CD8-positive, alpha-beta memory T cell (primary cell): ENCODE measurements around the gene TBCE. TPM values are rescaled to one million over a fixed set of nuclear protein-coding genes. Genes with fewer than 3 reads are reported as not detected.
A peak's percentile ranks its signal among the peaks of the same experiment; 100 is the strongest.

ENCODE experiments used
- CTCF ChIA-PET: fragments of 350-600 bp; sonication (Branson Sonifier 250); formaldehyde crosslinking; loops from one replicate; lab custom pipeline; 2021; ENCODE audit warnings: antibody characterized with exemption; lab: Charles Lee
- POLR2A ChIA-PET: fragments of 350-600 bp; sonication (Branson Sonifier 250); formaldehyde crosslinking; loops from one replicate; lab custom pipeline; 2021; ENCODE audit warnings: antibody characterized with exemption; lab: Charles Lee
- DNase-seq, 5 donors: peaks; one replicate each; pipeline versions ENCODE4 v3.0.0 to v3.0.0-alpha.2; 2020 to 2022; ENCODE audit warnings: mixed read lengths in 1 of 5
- H3K27ac ChIP-seq: one replicate; pipeline ENCODE4 v1.7.0; 2013; ENCODE audit warnings: low read depth, mild to moderate bottlenecking, low read length, moderate library complexity
- H3K27me3 ChIP-seq: 2 replicates; pipeline ENCODE4 v1.7.0; 2013; ENCODE audit warnings: low read length, mild to moderate bottlenecking; ENCODE audit not compliant: insufficient read depth, poor library complexity, severe bottlenecking
- H3K36me3 ChIP-seq: 2 replicates; pipeline ENCODE4 v1.7.0; 2013; ENCODE audit warnings: mild to moderate bottlenecking, low read length, moderate library complexity; ENCODE audit not compliant: insufficient read depth
- H3K4me1 ChIP-seq: 2 replicates; pipeline ENCODE4 v1.7.0; 2013; ENCODE audit warnings: mild to moderate bottlenecking, low read length, moderate library complexity; ENCODE audit not compliant: insufficient read depth
- H3K4me3 ChIP-seq: 2 replicates; pipeline ENCODE4 v1.7.0; 2013; ENCODE audit warnings: mild to moderate bottlenecking, low read length
- H3K9me3 ChIP-seq: 2 replicates; pipeline ENCODE4 v1.7.0; 2013; ENCODE audit warnings: mild to moderate bottlenecking, low read length
- H3K27ac Mint-ChIP-seq, 8 donors: one replicate each; pipeline ENCODE4 v1.8.0; 2020 to 2021; ENCODE audit warnings: mixed read lengths in 8 of 8, mild to moderate bottlenecking in 6 of 8, inconsistent platforms in 3 of 8, moderate library complexity in 3 of 8
- H3K27me3 Mint-ChIP-seq, 2 donors: one replicate each; pipeline ENCODE4 v1.8.0; 2020 to 2021; ENCODE audit warnings: mixed read lengths in 2 of 2, mild to moderate bottlenecking in 1 of 2, moderate library complexity in 1 of 2
- H3K36me3 Mint-ChIP-seq, 3 donors: one replicate each; pipeline ENCODE4 v1.8.0; 2020 to 2021; ENCODE audit warnings: mixed read lengths in 3 of 3, inconsistent platforms in 1 of 3, mild to moderate bottlenecking in 1 of 3
- H3K4me1 Mint-ChIP-seq, 3 donors: one replicate each; pipeline ENCODE4 v1.8.0; 2020 to 2021; ENCODE audit warnings: mixed read lengths in 3 of 3, inconsistent platforms in 1 of 3, mild to moderate bottlenecking in 1 of 3
- H3K4me3 Mint-ChIP-seq, 7 donors: one replicate each; pipeline ENCODE4 v1.8.0; 2020 to 2021; ENCODE audit warnings: mixed read lengths in 7 of 7, mild to moderate bottlenecking in 6 of 7, moderate library complexity in 4 of 7, inconsistent platforms in 2 of 7
- H3K9me3 Mint-ChIP-seq, 5 donors: one replicate each; pipeline ENCODE4 v1.8.0; 2020 to 2022; ENCODE audit warnings: mixed read lengths in 5 of 5, mild to moderate bottlenecking in 3 of 5, moderate library complexity in 2 of 5, inconsistent platforms in 1 of 5
- polyA plus RNA-seq: library from polyadenylated mRNA; unstranded; fragments of 300-500 nt; fragmentation: Illumina TruSeq; gene quantifications from one replicate; pipeline ENCODE4 v1.2.3, GENCODE V29; 2021
- total RNA-seq, 2 experiments: library from RNA; stranded (reverse); gene quantifications; one replicate each; pipeline ENCODE4 v1.2.3, GENCODE V29; 2021

TBCE gene
- total and polyA plus RNA-seq, 3 experiments from 2014 or later = 15.5 to 25.7 (median 19.4) TPM

- H3K4me3 Mint-ChIP-seq = peak overlapping the region; percentile 4 to 85 (median 72)
- Histone ChIP-seq H3K36me3 (peaks cover 9% of the 10 kb centered on the region), H3K4me3 (peak overlapping the region; percentile 16), H3K27me3 (no peaks in the 10 kb centered on the region), H3K9me3 (no peaks in the 10 kb centered on the region), H3K4me1 (peaks cover 25% of the 10 kb centered on the region), H3K27ac (no peak overlapping the region)
- H3K27ac Mint-ChIP-seq = peak overlapping the region; percentile 20 to 91 (median 88)
- H3K27me3 Mint-ChIP-seq = no peaks in the 10 kb centered on the region
- H3K4me1 Mint-ChIP-seq = peaks cover 23 to 40% (median 29%) of the 10 kb centered on the region in 3 donors
- H3K36me3 Mint-ChIP-seq = peaks cover 4 to 43% (median 10%) of the 10 kb centered on the region in 3 donors
- no peaks in the 10 kb centered on the region for H3K9me3 Mint-ChIP-seq
- DNase-seq = peak in 3 of 5 donors; percentile 10 to 29 (median 28)
- CTCF ChIA-PET = no interaction called here
- POLR2A ChIA-PET = interaction anchor here (0.8 kb wide), 1 partner anchor 176 kb away, joined by 3 read pairs; no protein-coding TSS in a partner anchor
Observed at GRCh38 chr1:235336903-235337302, 30.3 kb upstream of the TBCE start.

GRCh38 chr1:235339746-235340145, 27.5 kb upstream of the TBCE start:
- no peak for DNase-seq
- Histone ChIP-seq H3K4me3 (no peak overlapping the region), H3K4me1 (peaks cover 19% of the 10 kb centered on the region), H3K36me3 (peaks cover 9% of the 10 kb centered on the region), H3K27ac (no peak overlapping the region), H3K27me3 (no peaks in the 10 kb centered on the region), H3K9me3 (no peaks in the 10 kb centered on the region)
- ChIA-PET POLR2A (no interaction called here), CTCF (no interaction called here)
- Mint-ChIP-seq H3K9me3 (no peaks in the 10 kb centered on the region), H3K4me3 (no peak overlapping the region), H3K4me1 (peaks cover 16 to 26% (median 17%) of the 10 kb centered on the region in 3 donors), H3K27ac (peak overlapping the region in 2 of 8 donors; percentile 38 to 51), H3K36me3 (peaks cover 4 to 64% (median 14%) of the 10 kb centered on the region in 3 donors), H3K27me3 (no peaks in the 10 kb centered on the region)

GRCh38 chr1:235341334-235341733, 25.9 kb upstream of the TBCE start:
- ChIA-PET POLR2A (no interaction called here), CTCF (interaction anchor here (1.0 to 2.0 kb wide), 2 partner anchors 75 to 83 kb away, joined by 3 to 4 read pairs; no protein-coding TSS in a partner anchor)
- Mint-ChIP-seq H3K4me1 (peaks cover 17 to 21% (median 20%) of the 10 kb centered on the region in 3 donors), H3K9me3 (no peaks in the 10 kb centered on the region), H3K4me3 (peak overlapping the region in 1 of 7 donors; percentile 60), H3K27ac (peak overlapping the region in 2 of 8 donors; percentile 26 to 29), H3K27me3 (no peaks in the 10 kb centered on the region), H3K36me3 (peaks cover 4 to 65% (median 20%) of the 10 kb centered on the region in 3 donors)
- DNase-seq = no peak
- Histone ChIP-seq H3K4me3 (no peak overlapping the region), H3K27ac (no peak overlapping the region), H3K9me3 (no peaks in the 10 kb centered on the region), H3K36me3 (peaks cover 5% of the 10 kb centered on the region), H3K4me1 (peaks cover 16% of the 10 kb centered on the region), H3K27me3 (no peaks in the 10 kb centered on the region)

- ChIA-PET CTCF (interaction anchor here (0.6 to 2.0 kb wide), 2 partner anchors 76 to 84 kb away, joined by 3 to 4 read pairs; no protein-coding TSS in a partner anchor), POLR2A (no interaction called here)
- no peak overlapping the region for H3K4me3 Mint-ChIP-seq
- H3K4me1 Mint-ChIP-seq = peaks cover 12 to 14% (median 14%) of the 10 kb centered on the region in 3 donors
- no peak overlapping the region for H3K27ac ChIP-seq
- H3K36me3 Mint-ChIP-seq = peaks cover 4 to 64% (median 16%) of the 10 kb centered on the region in 3 donors
- H3K27me3 Mint-ChIP-seq = no peaks in the 10 kb centered on the region
- no peaks in the 10 kb centered on the region for H3K9me3 ChIP-seq
- no peaks in the 10 kb centered on the region for H3K9me3 Mint-ChIP-seq
- peaks cover 9% of the 10 kb centered on the region for H3K4me1 ChIP-seq
- peak overlapping the region in 1 of 8 donors; percentile 36 for H3K27ac Mint-ChIP-seq
- H3K27me3 ChIP-seq = no peaks in the 10 kb centered on the region
- H3K4me3 ChIP-seq = no peak overlapping the region
- DNase-seq = no peak
- H3K36me3 ChIP-seq = peaks cover 5% of the 10 kb centered on the region
Observed at GRCh38 chr1:235342039-235342438, 25.2 kb upstream of the TBCE start.

- no peak overlapping the region for H3K4me3 Mint-ChIP-seq
- H3K36me3 Mint-ChIP-seq = peaks cover 4 to 61% (median 16%) of the 10 kb centered on the region in 3 donors
- CTCF ChIA-PET = interaction anchor here (0.6 to 2.0 kb wide), 2 partner anchors 77 to 84 kb away, joined by 3 to 4 read pairs; no protein-coding TSS in a partner anchor
- no peaks in the 10 kb centered on the region for H3K27me3 ChIP-seq
- H3K9me3 Mint-ChIP-seq = no peaks in the 10 kb centered on the region
- H3K4me1 Mint-ChIP-seq = peaks cover 8 to 10% (median 10%) of the 10 kb centered on the region in 3 donors
- H3K4me3 ChIP-seq = no peak overlapping the region
- POLR2A ChIA-PET = no interaction called here
- peaks cover 5% of the 10 kb centered on the region for H3K36me3 ChIP-seq
- peak overlapping the region in 2 of 8 donors; percentile 0 to 36 for H3K27ac Mint-ChIP-seq
- H3K4me1 ChIP-seq = peaks cover 4% of the 10 kb centered on the region
- DNase-seq = no peak
- no peak overlapping the region for H3K27ac ChIP-seq
- H3K9me3 ChIP-seq = no peaks in the 10 kb centered on the region
- H3K27me3 Mint-ChIP-seq = no peaks in the 10 kb centered on the region
Observed at GRCh38 chr1:235342471-235342870, 24.8 kb upstream of the TBCE start.

GRCh38 chr1:235343726-235344125, 23.5 kb upstream of the TBCE start:
- Mint-ChIP-seq H3K4me3 (no peak overlapping the region), H3K27ac (peak overlapping the region in 1 of 8 donors; percentile 15), H3K9me3 (no peaks in the 10 kb centered on the region), H3K4me1 (peaks cover 5 to 6% (median 5%) of the 10 kb centered on the region in 3 donors), H3K36me3 (peaks cover 4 to 54% (median 15%) of the 10 kb centered on the region in 3 donors), H3K27me3 (no peaks in the 10 kb centered on the region)
- peaks cover 5% of the 10 kb centered on the region for H3K36me3 ChIP-seq
- H3K27me3 ChIP-seq = no peaks in the 10 kb centered on the region
- no peak overlapping the region for H3K4me3 ChIP-seq
- no peak for DNase-seq
- no peaks in the 10 kb centered on the region for H3K9me3 ChIP-seq
- no peak overlapping the region for H3K27ac ChIP-seq
- POLR2A ChIA-PET = interaction anchor here (0.6 kb wide), 1 partner anchor 870 kb away, joined by 4 read pairs; no protein-coding TSS in a partner anchor
- CTCF ChIA-PET = no interaction called here
- H3K4me1 ChIP-seq = peaks cover 3% of the 10 kb centered on the region

GRCh38 chr1:235351441-235351840, 15.8 kb upstream of the TBCE start:
- ChIA-PET POLR2A (no interaction called here), CTCF (interaction anchor here (0.7 kb wide), 1 partner anchor 136 kb away, joined by 3 read pairs; no protein-coding TSS in a partner anchor)
- Histone ChIP-seq H3K27ac (no peak overlapping the region), H3K4me3 (no peak overlapping the region), H3K9me3 (no peaks in the 10 kb centered on the region), H3K27me3 (no peaks in the 10 kb centered on the region), H3K4me1 (no peaks in the 10 kb centered on the region), H3K36me3 (no peaks in the 10 kb centered on the region)
- no peaks in the 10 kb centered on the region for H3K4me1 Mint-ChIP-seq
- no peak overlapping the region for H3K4me3 Mint-ChIP-seq
- H3K27ac Mint-ChIP-seq = no peak overlapping the region
- peaks cover 0 to 2% of the 10 kb centered on the region in 2 donors for H3K27me3 Mint-ChIP-seq
- no peak for DNase-seq
- H3K36me3 Mint-ChIP-seq = peaks cover 0 to 3% (median 0%) of the 10 kb centered on the region in 3 donors
- no peaks in the 10 kb centered on the region for H3K9me3 Mint-ChIP-seq

- H3K27me3 Mint-ChIP-seq = peaks cover 0 to 2% of the 10 kb centered on the region in 2 donors
- peaks cover 0 to under 1% (median 0%) of the 10 kb centered on the region in 3 donors for H3K36me3 Mint-ChIP-seq
- ChIA-PET POLR2A (no interaction called here), CTCF (interaction anchor here (0.7 kb wide), 1 partner anchor 136 kb away, joined by 3 read pairs; no protein-coding TSS in a partner anchor)
- H3K4me3 Mint-ChIP-seq = no peak overlapping the region
- Histone ChIP-seq H3K27ac (no peak overlapping the region), H3K4me3 (no peak overlapping the region), H3K4me1 (no peaks in the 10 kb centered on the region), H3K36me3 (no peaks in the 10 kb centered on the region), H3K27me3 (no peaks in the 10 kb centered on the region), H3K9me3 (no peaks in the 10 kb centered on the region)
- no peaks in the 10 kb centered on the region for H3K9me3 Mint-ChIP-seq
- no peak overlapping the region for H3K27ac Mint-ChIP-seq
- no peaks in the 10 kb centered on the region for H3K4me1 Mint-ChIP-seq
- DNase-seq = no peak
Observed at GRCh38 chr1:235351898-235352297, 15.3 kb upstream of the TBCE start.
